ENCODE results near the gene DDX51. TPM values are rescaled to one million over a fixed set of nuclear protein-coding genes. Genes with fewer than 3 reads are reported as not detected.

Gene DDX51
- total and polyA plus RNA-seq, 2 donors (not counting 1 experiment from before 2014, with no cell fraction given), result 46.3 to 60.8 TPM

DNA sequence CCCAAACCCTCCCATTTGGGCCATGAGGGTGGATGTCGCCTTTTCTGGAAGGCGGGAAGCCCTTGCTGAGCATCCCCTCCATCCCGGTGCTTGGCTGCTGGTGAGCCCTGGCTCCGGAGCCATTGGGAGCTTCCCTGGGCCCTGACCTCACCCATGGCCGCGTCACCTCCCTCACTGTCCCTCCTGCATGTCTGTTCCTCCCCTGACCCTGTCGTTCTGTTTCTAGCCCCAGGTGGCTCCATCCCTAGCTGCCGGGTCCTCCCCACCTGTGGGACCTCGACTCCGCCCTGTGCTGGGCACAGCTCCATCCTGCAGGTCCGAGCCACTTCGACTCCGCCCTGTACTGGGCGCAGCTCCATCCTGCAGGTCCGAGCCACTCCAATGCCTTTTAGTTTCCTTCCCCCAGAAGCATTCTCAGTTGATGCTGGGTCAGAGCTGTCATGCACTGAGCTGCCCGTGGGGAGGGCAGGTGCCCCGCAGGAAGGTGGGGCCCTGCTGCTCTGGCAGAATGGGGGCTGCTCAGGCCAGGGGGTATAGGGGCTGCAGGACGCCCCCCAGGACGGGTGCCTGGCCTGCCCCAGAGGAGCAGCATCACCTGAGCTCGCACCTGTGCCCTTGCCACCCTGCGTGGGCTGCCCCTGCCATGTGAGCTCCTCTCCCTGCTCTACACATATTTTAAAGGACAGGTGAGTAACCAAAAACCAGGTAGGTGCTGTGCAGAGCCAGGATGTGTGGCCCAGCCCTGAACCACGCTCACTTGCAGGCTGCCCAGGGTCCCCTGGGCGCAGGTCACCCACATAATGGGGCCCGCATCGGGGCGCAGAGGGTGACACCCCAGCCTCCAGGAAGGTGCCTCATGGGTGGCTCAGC lies 19.2 kb upstream of the DDX51 start:
- ATAC-seq (ENCODE audit: low read depth) (no peak), DNase-seq (no peak)
- Histone ChIP-seq H3K27ac (ENCODE audit: low read length in 2 of 2) (no peak overlapping the region), H3K4me3 (ENCODE audit: control extremely low read depth in 1 of 5, extremely low read depth in 1 of 5, insufficient read depth in 1 of 5, low read depth in 2 of 5, low read length in 4 of 5) (no peak overlapping the region), H3K79me2 (ENCODE audit: control insufficient read depth, insufficient read depth, low read length) (no peaks in the 10 kb centered on the region), H3K9ac (ENCODE audit: low read length) (no peak overlapping the region), H3K27me3 (replicated peaks in 1 of 4; ENCODE audit: control extremely low read depth in 1 of 4, control insufficient read depth in 3 of 4, insufficient read depth in 4 of 4, low read length in 3 of 4) (peaks cover 0 to 4% (median 0%) of the 10 kb centered on the region in 4 experiments), H4K20me1 (ENCODE audit: control insufficient read depth, insufficient read depth, low read length, poor library complexity, severe bottlenecking) (no peaks in the 10 kb centered on the region), H3K4me1 (ENCODE audit: control insufficient read depth in 2 of 2, insufficient read depth in 2 of 2, low read length in 2 of 2) (no peaks in the 10 kb centered on the region), H3K36me3 (replicated peaks in 1 of 2; ENCODE audit: control extremely low read depth in 1 of 2, control insufficient read depth in 1 of 2, extremely low read depth in 1 of 2, insufficient read depth in 2 of 2, low read length in 1 of 2) (peaks cover 0 to 1% of the 10 kb centered on the region in 2 experiments), H2AFZ (ENCODE audit: insufficient read depth, low read depth, low read length, poor library complexity, severe bottlenecking) (no peak overlapping the region), H3K4me2 (replicated peaks; ENCODE audit: low read depth, low read length, poor library complexity, severe bottlenecking) (no peak overlapping the region), H3K9me3 (ENCODE audit: control extremely low read depth in 1 of 3, control insufficient read depth in 2 of 3, insufficient read depth in 1 of 3, low read length in 2 of 3) (peaks cover 0 to 20% (median 0%) of the 10 kb centered on the region in 3 donors)
- H3K4me3 Mint-ChIP-seq, result no peak overlapping the region
- H3K9me3 Mint-ChIP-seq (ENCODE audit: insufficient read depth), result no peaks in the 10 kb centered on the region
- TF ChIP-seq, protein P1, sequence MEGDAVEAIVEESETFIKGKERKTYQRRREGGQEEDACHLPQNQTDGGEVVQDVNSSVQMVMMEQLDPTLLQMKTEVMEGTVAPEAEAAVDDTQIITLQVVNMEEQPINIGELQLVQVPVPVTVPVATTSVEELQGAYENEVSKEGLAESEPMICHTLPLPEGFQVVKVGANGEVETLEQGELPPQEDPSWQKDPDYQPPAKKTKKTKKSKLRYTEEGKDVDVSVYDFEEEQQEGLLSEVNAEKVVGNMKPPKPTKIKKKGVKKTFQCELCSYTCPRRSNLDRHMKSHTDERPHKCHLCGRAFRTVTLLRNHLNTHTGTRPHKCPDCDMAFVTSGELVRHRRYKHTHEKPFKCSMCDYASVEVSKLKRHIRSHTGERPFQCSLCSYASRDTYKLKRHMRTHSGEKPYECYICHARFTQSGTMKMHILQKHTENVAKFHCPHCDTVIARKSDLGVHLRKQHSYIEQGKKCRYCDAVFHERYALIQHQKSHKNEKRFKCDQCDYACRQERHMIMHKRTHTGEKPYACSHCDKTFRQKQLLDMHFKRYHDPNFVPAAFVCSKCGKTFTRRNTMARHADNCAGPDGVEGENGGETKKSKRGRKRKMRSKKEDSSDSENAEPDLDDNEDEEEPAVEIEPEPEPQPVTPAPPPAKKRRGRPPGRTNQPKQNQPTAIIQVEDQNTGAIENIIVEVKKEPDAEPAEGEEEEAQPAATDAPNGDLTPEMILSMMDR (IDR thresholded peaks at IDR 0.05), result no peak
- POLR2A ChIA-PET, result no interaction called here
- WGBS (ENCODE audit: insufficient coverage), result 67% methylated on average over 26 of the region's 26 CpGs
- H3K4me1 Mint-ChIP-seq, result no peaks in the 10 kb centered on the region
- H3K27me3 Mint-ChIP-seq, result no peaks in the 10 kb centered on the region
- intact Hi-C loops (cut with micrococcal nuclease), result no loop called here
- CTCF ChIA-PET, result interaction anchor here (2.9 kb wide), 1 partner anchor 9 kb away, joined by 7 read pairs; no protein-coding TSS in a partner anchor
- no peak overlapping the region for H3K27ac Mint-ChIP-seq

DNA sequence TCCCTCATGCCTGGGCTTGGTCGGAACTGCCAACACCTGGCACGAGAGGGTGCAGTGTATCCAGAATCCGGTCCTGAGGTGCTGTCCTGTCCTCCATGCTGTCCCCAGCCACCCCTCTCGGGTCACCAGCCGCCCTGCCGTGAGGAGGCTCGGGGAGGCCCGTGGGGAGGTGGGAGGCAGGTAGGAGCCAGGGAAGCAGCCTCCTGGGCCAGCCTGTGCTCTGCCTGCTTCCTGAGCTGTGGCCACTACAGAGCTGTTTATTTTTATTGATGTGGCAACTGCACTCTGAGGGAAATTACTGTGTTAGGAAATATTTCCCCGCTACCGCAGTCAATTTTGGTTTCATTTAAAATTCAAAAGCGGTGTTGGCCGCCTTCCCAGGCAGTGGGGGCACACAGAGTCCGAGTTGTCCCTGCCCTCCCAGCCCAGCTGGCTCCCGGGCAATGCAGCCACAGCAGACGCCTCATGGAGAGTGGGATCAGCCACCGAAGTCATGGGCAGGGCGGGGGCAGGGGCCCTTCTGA lies 18.5 kb upstream of the DDX51 start:
- Histone ChIP-seq H3K9me3 (ENCODE audit: control extremely low read depth in 1 of 3, control insufficient read depth in 2 of 3, insufficient read depth in 1 of 3, low read length in 2 of 3) (peaks cover 0 to 20% (median 0%) of the 10 kb centered on the region in 3 donors), H3K4me1 (ENCODE audit: control insufficient read depth in 2 of 2, insufficient read depth in 2 of 2, low read length in 2 of 2) (no peaks in the 10 kb centered on the region), H2AFZ (ENCODE audit: insufficient read depth, low read depth, low read length, poor library complexity, severe bottlenecking) (no peak overlapping the region), H3K79me2 (ENCODE audit: control insufficient read depth, insufficient read depth, low read length) (no peaks in the 10 kb centered on the region), H4K20me1 (ENCODE audit: control insufficient read depth, insufficient read depth, low read length, poor library complexity, severe bottlenecking) (no peaks in the 10 kb centered on the region), H3K4me3 (ENCODE audit: control extremely low read depth in 1 of 5, extremely low read depth in 1 of 5, insufficient read depth in 1 of 5, low read depth in 2 of 5, low read length in 4 of 5) (no peak overlapping the region), H3K27me3 (replicated peaks in 1 of 4; ENCODE audit: control extremely low read depth in 1 of 4, control insufficient read depth in 3 of 4, insufficient read depth in 4 of 4, low read length in 3 of 4) (no peaks in the 10 kb centered on the region), H3K36me3 (replicated peaks in 1 of 2; ENCODE audit: control extremely low read depth in 1 of 2, control insufficient read depth in 1 of 2, extremely low read depth in 1 of 2, insufficient read depth in 2 of 2, low read length in 1 of 2) (peaks cover 5 to 8% of the 10 kb centered on the region in 2 experiments), H3K9ac (ENCODE audit: low read length) (no peak overlapping the region), H3K4me2 (replicated peaks; ENCODE audit: low read depth, low read length, poor library complexity, severe bottlenecking) (no peak overlapping the region), H3K27ac (ENCODE audit: low read length in 2 of 2) (no peak overlapping the region)
- intact Hi-C loops (cut with micrococcal nuclease), result no loop called here
- Mint-ChIP-seq H3K27me3 (no peaks in the 10 kb centered on the region), H3K4me1 (no peaks in the 10 kb centered on the region), H3K9me3 (ENCODE audit: insufficient read depth) (no peaks in the 10 kb centered on the region), H3K4me3 (no peak overlapping the region), H3K27ac (no peak overlapping the region)
- ATAC-seq (ENCODE audit: low read depth), result no peak
- ChIA-PET CTCF (interaction anchor here (2.9 kb wide), 1 partner anchor 9 kb away, joined by 7 read pairs; no protein-coding TSS in a partner anchor), POLR2A (no interaction called here)
- no peak for DNase-seq
- TF ChIP-seq EZH2 (IDR thresholded peaks at IDR 0.05; ENCODE audit: borderline replicate concordance, insufficient read depth, low read depth, low read length, poor library complexity, severe bottlenecking), result no peak
- TF ChIP-seq, protein P1 (IDR thresholded peaks at IDR 0.05), result no peak
- WGBS (ENCODE audit: insufficient coverage), result 25% methylated on average over 11 of the region's 17 CpGs

Measured in B cell (primary cell).